ENCODE data around the gene SHMT2.

DNA sequence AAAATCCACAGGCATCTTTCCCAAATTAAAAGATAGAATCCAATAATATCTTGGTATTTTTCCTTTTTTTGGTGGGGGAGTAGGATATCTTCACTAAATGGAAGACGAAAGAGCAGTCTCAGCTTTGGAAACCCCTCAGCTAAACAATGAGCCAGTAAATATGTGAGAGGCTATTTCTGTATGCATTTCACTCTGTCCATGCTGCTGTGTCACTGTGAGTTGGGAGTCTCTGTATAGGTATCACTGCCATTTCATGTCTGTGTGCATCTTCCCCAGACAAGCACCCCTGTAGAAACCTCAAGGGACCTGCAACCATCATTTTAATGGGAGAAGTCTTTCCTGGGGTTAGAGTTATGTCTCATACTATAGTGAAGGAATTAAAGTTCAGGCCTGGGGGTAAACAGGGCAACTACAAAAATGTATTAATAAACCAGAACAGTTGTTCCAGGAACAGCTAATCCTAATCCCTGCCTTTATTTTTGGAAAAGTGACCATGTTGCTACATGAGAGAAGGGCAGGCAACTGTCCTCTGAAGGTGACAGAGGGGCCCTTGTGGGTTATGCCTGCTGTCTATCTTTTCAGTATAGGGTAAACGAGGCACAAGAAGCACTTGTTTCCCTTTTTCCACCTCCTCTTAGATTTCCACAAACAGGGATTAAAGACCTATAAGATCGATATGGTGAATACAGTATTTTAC, 32.8 kb downstream of the SHMT2 start:
- TF ChIP-seq TAF1 (CRISPR knock-in tag; IDR thresholded peaks at IDR 0.05): no peak
- no peak for TF ChIP-seq POLR2A (IDR thresholded peaks at IDR 0.05; ENCODE audit: insufficient read depth in 1 of 2, low read depth in 2 of 2, low read length in 2 of 2)
- TF ChIP-seq, protein P1, sequence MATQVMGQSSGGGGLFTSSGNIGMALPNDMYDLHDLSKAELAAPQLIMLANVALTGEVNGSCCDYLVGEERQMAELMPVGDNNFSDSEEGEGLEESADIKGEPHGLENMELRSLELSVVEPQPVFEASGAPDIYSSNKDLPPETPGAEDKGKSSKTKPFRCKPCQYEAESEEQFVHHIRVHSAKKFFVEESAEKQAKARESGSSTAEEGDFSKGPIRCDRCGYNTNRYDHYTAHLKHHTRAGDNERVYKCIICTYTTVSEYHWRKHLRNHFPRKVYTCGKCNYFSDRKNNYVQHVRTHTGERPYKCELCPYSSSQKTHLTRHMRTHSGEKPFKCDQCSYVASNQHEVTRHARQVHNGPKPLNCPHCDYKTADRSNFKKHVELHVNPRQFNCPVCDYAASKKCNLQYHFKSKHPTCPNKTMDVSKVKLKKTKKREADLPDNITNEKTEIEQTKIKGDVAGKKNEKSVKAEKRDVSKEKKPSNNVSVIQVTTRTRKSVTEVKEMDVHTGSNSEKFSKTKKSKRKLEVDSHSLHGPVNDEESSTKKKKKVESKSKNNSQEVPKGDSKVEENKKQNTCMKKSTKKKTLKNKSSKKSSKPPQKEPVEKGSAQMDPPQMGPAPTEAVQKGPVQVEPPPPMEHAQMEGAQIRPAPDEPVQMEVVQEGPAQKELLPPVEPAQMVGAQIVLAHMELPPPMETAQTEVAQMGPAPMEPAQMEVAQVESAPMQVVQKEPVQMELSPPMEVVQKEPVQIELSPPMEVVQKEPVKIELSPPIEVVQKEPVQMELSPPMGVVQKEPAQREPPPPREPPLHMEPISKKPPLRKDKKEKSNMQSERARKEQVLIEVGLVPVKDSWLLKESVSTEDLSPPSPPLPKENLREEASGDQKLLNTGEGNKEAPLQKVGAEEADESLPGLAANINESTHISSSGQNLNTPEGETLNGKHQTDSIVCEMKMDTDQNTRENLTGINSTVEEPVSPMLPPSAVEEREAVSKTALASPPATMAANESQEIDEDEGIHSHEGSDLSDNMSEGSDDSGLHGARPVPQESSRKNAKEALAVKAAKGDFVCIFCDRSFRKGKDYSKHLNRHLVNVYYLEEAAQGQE (IDR thresholded peaks at IDR 0.05; ENCODE audit: borderline replicate concordance in 1 of 2, low read depth in 1 of 2, low read length in 2 of 2): no peak
- no peak for TF ChIP-seq ZNF629 (CRISPR knock-in tag; conservative IDR thresholded peaks at IDR 0.05)
- TF ChIP-seq GATAD2A (CRISPR knock-in tag; IDR thresholded peaks at IDR 0.05): no peak
- TF ChIP-seq, protein P2, sequence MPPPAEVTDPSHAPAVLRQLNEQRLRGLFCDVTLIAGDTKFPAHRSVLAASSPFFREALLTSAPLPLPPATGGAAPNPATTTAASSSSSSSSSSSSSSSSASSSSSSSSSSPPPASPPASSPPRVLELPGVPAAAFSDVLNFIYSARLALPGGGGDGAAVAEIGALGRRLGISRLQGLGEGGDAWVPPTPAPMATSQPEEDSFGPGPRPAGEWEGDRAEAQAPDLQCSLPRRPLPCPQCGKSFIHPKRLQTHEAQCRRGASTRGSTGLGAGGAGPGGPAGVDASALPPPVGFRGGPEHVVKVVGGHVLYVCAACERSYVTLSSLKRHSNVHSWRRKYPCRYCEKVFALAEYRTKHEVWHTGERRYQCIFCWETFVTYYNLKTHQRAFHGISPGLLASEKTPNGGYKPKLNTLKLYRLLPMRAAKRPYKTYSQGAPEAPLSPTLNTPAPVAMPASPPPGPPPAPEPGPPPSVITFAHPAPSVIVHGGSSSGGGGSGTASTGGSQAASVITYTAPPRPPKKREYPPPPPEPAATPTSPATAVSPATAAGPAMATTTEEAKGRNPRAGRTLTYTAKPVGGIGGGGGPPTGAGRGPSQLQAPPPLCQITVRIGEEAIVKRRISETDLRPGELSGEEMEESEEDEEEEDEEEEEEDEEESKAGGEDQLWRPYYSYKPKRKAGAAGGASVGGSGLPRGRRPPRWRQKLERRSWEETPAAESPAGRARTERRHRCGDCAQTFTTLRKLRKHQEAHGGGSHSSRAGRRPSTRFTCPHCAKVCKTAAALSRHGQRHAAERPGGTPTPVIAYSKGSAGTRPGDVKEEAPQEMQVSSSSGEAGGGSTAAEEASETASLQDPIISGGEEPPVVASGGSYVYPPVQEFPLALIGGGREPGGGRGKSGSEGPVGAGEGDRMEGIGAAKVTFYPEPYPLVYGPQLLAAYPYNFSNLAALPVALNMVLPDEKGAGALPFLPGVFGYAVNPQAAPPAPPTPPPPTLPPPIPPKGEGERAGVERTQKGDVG (CRISPR knock-in tag; IDR thresholded peaks at IDR 0.05; ENCODE audit: borderline replicate concordance): no peak
- TF ChIP-seq ZBTB7A (CRISPR knock-in tag; IDR thresholded peaks at IDR 0.05): no peak
- TF ChIP-seq ZNF780A (CRISPR knock-in tag; IDR thresholded peaks at IDR 0.05): no peak
- no peak for TF ChIP-seq DMAP1 (CRISPR knock-in tag; IDR thresholded peaks at IDR 0.05)
- no peak for TF ChIP-seq REL (CRISPR knock-in tag; conservative IDR thresholded peaks at IDR 0.05)
- TF ChIP-seq, protein P3, sequence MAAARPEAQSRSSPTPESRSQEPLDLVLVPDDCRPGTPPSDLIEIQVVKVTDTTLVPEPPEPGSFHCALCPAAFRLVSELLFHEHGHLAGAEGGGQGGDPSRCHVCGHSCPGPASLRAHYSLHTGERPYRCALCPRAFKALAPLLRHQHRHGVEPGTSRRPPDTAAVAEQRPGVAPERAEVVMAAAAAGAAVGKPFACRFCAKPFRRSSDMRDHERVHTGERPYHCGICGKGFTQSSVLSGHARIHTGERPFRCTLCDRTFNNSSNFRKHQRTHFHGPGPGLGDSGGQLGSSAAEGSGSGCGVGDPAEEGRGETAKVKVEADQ (CRISPR knock-in tag; IDR thresholded peaks at IDR 0.05; ENCODE audit: borderline replicate concordance): no peak
- TF ChIP-seq SIN3A (IDR thresholded peaks at IDR 0.05; ENCODE audit: borderline replicate concordance, low read depth, low read length): no peak

Data from HepG2 (cell line).